GM18873 (cell line): ENCODE measurements around the gene SLC35E3.

ENCODE experiments used
- ATAC-seq: cut with Tn5 transposase; IDR thresholded peaks from one replicate; pipeline ENCODE4 v1.9.1; 2021; ENCODE audit warnings: mild to moderate bottlenecking, moderate library complexity, moderate number of reproducible peaks; ENCODE audit not compliant: unreplicated experiment, low FRiP score

The SLC35E3 gene

GRCh38 chr12:68745904-68746571 is at the start of gene SLC35E3:
SLC35E3 (plus strand) TSS chr12:68746176; CDS start chr12:68746378, 202 bp downstream.
- ATAC-seq = peak; percentile 96

- no peak for ATAC-seq
Observed at GRCh38 chr12:68699486-68699885, 46.5 kb upstream of the SLC35E3 start.

GRCh38 chr12:68727776-68728175 is 18.2 kb upstream of the SLC35E3 start:
- ATAC-seq = no peak

GRCh38 chr12:68733661-68734071 is 12.3 kb upstream of the SLC35E3 start:
- no peak for ATAC-seq

GRCh38 chr12:68739891-68740290 is 6.1 kb upstream of the SLC35E3 start:
- no peak for ATAC-seq

- ATAC-seq = no peak
Observed at GRCh38 chr12:68743356-68743755, 2.6 kb upstream of the SLC35E3 start.

- ATAC-seq = no peak
Observed at GRCh38 chr12:68745376-68745903, 536 bp upstream of the SLC35E3 start.

- ATAC-seq = peak; percentile 21
Observed at GRCh38 chr12:68746572-68747180, 700 bp downstream of the SLC35E3 start.

- ATAC-seq = no peak
Observed at GRCh38 chr12:68749443-68749842, 3.5 kb downstream of the SLC35E3 start.

GRCh38 chr12:68749861-68750260 is 3.9 kb downstream of the SLC35E3 start:
- no peak for ATAC-seq

GRCh38 chr12:68750506-68750905 is 4.5 kb downstream of the SLC35E3 start:
- no peak for ATAC-seq

GRCh38 chr12:68755536-68756243 is 9.7 kb downstream of the SLC35E3 start:
- no peak for ATAC-seq

GRCh38 chr12:68759852-68760251 is 13.9 kb downstream of the SLC35E3 start:
- no peak for ATAC-seq

- no peak for ATAC-seq
Observed at GRCh38 chr12:68760806-68761441, 14.9 kb downstream of the SLC35E3 start.

GRCh38 chr12:68761442-68761812 is 15.5 kb downstream of the SLC35E3 start:
- no peak for ATAC-seq

- ATAC-seq = no peak
Observed at GRCh38 chr12:68761901-68762630, 16.1 kb downstream of the SLC35E3 start.

GRCh38 chr12:68762691-68763090 is 16.7 kb downstream of the SLC35E3 start:
- no peak for ATAC-seq

- no peak for ATAC-seq
Observed at GRCh38 chr12:68765696-68766095, 19.7 kb downstream of the SLC35E3 start.

GRCh38 chr12:68766646-68767045 is 20.7 kb downstream of the SLC35E3 start:
- ATAC-seq = no peak

- ATAC-seq = no peak
Observed at GRCh38 chr12:68767191-68767590, 21.2 kb downstream of the SLC35E3 start.
